ELR (cell line): ENCODE measurements around the gene LIMS1.
"Not testable (repeated sequence)": the region's sequence is repeated elsewhere in the genome, so short reads cannot be mapped to it uniquely, and the experiment has no call there.

Experiments
- DNase-seq: peaks from one replicate; pipeline ENCODE4 v3.0.0-alpha.2; 2015; ENCODE audit warnings: low read depth

LIMS1 gene

DNA sequence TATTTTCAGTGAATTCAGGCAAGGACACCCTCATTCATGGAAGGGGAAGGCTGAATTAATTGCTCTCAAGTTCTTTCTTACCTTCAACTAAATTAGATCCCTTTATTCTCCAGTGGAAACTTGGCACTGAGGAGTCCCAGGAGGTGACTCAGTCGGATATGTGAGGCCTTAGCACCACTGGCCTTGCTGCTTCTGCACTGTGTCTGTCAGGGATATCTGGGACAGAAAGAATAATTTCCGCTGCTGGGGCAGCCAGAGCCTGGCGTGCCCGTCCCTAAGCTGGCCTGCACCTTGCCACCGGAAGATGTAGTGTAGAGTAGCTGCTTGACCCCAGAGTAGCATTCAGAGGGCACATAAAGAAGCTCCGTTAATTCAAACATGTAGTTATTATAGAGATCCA is 53.4 kb downstream of the LIMS1 start:
- peak; percentile 80 for DNase-seq

DNA sequence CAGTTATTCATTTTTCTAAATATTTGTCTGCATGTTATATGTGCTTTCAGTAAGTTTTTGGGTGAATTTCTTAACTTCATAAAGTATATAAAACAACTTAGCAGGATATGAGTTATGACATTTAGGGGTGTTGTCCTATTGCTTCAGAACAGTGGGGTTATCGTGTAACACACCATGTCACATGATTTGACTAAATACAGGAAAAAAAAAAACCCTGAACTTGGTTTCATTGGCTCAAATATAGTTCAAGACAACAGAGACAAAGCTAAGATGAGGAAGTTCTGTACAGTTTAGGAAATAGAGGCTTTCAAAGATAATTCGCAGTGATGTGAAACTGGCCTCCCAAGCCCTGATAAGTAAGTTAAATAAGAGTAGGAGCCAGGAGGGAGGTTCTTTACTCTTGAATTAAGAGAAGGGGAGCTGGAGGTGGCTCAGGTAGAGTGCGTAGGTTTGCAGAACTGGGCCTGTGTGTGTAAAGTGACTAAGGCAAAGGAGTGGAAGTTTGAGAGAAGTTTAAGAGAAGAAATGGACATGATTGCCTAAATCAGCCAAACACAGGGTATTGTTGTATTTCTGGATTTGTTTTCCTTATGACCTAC is 53.9 kb downstream of the LIMS1 start:
- no peak for DNase-seq

DNA sequence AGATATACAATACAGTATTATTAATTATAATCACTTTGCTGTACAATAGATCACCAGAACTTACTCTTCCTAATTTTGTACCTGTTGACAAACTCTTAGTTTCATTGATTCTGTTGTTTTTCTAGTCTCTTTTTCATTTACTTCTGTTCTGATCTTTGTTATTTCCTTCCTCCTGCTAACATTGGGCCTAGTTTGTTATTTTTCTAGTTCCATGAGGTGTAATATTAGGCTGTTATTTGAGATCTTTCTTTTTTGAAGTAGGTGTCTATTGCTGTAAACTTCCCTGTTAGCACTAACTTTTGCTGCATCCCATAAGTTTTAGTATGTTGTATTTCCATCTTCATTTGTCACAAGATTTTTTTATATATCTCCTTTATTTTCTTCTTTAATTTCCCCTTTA is 55.1 kb downstream of the LIMS1 start:
- DNase-seq: no peak

DNA sequence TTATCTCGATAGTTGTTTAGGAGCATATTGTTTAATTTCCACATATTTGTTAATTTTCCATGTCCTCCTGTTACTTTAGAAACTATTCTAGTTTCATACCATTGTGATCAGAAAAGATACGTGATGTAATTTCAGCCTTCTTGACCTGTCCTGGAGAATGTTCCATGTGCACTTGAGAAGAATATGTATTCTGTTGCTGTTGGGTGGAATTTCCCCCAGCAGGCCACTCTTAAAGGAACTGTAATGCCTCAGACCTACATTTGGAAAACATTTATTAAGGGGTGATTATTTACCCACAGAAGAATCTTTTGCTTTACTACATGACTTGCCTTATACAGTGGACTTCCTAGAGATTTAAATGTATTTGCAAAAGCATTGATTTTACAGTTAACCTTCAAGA is 55.5 kb downstream of the LIMS1 start:
- DNase-seq: no peak

DNA sequence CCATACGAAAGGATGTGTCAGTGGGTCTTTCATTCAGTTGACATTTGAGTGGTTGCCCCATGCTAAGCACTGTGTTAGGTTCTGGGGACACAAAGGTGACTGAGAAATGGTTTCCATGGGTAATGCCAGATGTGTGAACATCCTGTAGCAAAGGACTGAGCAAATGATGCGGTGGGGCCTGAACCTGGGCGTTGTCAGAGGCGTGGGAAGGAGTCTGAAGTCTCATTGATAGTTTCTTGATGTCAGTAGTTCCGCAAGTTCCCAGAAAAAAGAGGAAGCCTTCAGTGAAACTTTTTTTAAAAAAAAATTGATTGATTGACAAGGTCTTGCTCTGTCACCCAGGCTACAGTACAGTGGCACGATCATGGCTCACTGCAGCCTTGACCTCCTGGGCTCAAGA is 56.9 kb downstream of the LIMS1 start:
- no peak for DNase-seq

DNA sequence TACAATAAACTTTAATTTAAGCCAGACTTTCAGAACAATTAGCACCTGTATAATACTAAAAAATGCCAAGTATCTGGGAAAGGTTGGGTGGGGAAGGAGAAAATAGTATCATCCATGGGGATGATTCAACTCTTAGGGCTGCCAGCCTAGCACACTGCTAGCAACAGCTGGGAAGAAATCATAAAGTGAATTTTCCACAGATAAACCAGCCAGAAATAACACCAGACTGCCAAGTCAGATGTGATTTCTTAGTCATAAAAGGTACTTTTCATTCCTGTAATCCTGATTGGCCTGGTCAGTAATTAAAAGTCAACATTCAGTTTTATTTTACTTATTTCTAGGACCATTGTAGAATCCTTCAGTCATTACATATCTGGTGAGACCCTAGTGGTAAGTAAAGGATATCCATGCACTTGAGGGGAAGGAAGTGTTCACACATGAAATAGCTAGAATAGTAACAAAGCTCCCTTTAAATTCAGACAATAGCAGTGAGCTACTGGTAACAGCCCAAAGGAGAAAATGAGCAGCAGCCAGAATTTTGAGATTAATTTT is 59.4 kb downstream of the LIMS1 start:
- DNase-seq: peak; percentile 69

DNA sequence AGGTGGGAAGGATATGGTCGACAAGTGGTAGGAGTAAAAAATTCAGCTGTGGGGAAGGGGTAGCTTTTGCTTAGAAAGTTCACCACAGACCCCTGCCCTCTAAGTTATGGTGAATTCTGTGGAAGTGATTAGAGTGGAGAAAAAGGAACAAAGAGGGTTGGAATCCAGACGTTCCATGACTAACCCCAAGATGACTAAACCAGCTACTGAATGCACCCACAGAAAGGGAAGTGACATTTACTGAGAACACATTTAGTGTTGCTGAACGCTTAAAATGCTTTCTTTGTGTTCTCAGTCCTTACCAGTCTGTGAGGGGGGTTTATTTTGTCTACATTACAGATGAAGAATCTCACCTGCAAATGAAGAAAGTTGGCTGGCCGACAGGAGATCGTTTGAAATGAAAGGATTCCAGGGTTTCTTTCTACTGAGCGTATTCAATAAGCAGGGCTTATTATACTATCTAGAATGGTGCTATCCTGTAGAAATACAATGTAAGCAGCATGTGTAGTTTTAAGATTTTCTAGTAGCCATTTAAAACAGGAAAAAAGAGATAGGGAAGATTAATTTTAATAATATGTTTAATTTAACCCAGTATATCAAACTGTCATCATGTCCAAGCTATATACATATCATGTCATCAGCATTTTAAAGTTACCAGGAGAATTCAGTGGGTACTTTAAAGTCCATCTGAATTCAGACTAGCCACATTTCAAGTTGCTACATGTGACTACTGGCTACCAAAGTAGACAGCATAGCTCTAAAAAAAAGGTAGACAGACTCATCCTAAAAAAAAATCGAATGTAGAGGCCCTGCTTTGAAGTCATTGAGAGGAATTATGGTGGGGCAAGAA is 60.1 kb downstream of the LIMS1 start:
- peak; percentile 93 for DNase-seq

DNA sequence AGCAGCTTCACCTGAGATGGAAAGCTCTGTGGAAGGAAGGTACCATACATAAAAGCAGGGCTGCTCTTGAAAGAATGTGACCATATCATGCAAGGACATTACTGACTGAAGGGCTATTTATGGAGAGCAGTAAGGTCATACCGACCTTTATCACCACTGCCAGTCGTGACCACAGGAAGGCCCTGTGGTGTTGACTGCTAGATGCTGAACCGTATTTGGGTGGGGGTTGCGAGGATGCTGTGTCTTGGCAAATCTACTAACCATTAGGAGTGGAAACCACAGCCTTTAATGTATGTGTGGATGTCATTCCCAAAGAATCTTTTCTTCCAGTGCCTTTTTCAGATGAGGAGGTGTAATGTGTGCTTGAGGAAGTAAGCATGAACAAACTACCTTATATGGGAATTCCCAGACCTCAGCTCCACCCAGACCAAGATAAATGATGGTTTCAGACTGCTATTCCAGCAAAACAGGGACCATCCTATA is 60.8 kb downstream of the LIMS1 start:
- peak; percentile 95 for DNase-seq

DNA sequence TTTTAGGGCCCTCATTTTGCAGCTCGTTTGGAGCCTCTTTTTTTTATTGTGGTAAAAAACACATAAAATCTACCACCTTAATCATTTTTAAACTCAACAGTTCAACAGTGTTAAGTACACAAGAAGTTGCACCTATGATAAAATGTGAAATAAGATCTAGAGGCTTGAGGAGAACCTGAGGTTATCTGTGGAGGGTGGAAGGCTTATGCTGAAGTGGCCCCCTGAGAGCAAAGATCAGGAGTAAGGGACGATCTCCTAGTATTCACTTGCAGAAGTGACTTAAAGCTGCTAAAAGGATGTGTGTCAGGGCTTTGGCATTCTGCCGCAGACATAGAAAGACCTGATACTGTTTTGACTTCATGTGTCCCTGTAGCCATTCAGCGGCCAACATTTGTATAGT is 61.5 kb downstream of the LIMS1 start:
- peak; percentile 58 for DNase-seq

DNA sequence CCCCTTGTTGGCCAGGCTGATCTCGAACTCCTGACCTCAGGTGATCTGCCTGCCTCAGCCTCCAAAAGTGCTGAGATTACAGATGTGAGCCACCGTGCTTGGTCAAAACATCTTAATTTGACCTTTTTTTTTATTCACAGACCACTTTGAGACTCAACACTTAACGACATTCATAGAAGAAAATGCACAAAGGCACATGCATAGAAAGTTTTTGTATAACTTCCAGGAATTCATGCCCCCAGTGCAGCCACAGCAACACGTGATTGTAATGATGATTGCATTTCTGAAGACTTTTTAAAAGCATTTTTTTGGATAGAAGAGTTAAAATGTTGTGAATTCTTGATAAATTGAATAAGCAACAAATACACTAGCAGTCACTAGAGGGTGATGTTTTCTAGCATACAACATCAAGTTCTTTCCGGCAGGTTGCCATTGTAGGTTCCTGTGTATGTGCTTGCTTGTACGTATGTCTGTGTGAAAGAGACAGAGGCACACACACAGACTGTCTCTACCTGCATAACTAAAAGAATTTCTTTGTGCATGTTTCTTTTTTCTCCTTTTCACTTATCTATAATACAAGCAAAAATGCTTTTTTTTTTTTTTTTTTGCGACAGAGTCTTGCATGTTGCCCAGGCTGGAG is 63.0 kb downstream of the LIMS1 start:
- peak; percentile 61 for DNase-seq

DNA sequence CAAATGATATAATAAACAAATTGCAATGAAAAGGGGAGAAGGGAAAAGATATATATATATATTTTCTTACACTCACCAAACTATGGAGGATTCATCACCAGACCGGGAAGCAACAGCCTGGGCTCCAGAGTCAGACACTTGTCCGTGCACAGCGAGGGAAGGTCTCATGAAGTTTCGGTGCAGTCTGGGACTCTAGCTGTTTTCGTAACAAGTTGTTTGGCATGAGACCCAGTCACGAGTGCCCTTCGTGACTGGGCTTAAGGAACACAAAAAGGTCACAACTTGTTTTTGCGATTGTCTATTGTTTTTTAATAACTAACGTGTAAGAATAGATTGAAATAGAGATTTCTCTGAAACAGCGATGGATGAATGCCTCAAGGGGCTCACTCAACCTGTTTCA is 66.9 kb downstream of the LIMS1 start:
- DNase-seq: not testable (repeated sequence)

DNA sequence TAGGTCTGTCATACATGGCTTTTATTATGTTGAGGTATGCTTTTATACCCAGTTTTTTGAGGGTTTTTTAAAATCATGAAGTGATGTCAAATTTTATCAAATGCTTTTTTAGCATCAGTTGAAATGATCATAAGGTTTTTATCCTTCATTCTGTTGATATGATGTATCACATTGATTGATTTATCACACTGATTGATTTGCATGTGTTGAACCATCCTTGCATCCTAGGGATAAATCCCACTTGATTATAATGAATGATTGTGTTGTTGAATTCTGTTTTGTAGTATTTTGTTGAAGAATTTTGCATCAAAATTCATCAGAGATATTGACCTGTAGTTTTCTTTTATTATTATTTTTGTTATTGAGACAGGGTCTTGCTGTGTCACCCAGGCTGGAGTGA is 68.2 kb downstream of the LIMS1 start:
- no peak for DNase-seq

DNA sequence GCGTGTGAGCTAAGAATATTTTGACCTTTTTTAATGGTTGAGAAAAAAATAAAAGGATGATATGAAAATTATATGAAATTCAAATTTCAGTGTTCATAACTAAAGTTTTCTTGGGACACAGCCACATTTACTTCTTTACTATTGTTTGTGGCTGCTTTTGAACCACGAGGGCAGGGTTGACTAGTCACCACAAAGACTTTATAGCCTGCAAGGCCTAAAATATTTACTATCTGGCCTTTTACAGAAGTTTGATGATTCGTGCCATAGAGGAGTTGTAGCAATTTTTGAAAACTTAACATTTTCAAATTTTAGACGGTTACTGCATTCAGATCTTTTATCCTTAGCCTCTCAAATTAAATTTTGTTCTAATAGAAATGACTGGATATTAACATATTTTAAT is 69.9 kb downstream of the LIMS1 start:
- DNase-seq: peak; percentile 32

DNA sequence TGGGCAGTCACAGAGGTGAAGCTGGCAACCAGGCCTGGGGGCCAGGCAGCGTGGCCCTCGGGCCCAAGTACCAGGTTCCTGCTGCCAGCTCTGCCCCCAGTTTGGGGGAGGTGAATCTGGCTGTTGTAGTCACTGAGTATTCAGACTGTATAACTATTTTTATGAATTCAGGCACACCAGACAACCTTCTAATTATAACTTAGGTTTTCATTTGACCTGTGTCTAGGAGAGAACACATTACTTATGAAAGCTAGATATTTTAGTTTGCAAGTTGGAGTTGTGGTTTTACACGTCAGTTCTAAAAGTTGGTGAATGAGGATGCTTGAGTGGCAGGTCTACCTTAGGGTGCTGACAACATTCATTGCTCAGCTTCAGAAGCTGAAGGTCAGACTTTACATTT is 71.7 kb downstream of the LIMS1 start:
- DNase-seq: no peak

DNA sequence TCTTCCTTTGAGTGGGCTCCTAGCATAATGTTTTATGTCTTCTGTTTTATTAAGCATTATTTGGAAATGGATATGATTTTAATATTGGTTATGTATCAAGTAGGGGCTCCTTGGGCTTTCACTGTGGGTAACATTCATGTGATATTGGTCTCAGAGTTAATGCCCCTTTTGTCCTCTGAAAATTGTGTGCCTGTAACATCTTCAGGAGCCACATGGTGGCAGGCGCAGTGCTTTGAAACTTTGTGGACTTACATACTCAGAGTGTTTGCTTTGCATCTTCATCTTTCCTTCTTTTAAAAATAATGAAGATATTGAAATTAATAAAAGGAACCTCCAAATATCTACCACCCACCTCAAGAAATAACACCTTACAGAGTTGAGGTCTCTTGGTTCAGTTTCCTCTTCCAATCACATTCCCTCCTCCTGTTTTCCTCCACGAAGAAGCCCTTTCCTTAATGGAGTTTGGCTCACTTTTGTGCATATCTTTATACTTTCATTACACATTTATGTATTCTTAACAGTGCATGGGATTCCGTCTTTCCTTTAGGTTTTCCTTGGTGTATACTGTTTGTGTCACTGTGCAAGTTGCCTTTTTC is 73.5 kb downstream of the LIMS1 start:
- peak; percentile 56 for DNase-seq

DNA sequence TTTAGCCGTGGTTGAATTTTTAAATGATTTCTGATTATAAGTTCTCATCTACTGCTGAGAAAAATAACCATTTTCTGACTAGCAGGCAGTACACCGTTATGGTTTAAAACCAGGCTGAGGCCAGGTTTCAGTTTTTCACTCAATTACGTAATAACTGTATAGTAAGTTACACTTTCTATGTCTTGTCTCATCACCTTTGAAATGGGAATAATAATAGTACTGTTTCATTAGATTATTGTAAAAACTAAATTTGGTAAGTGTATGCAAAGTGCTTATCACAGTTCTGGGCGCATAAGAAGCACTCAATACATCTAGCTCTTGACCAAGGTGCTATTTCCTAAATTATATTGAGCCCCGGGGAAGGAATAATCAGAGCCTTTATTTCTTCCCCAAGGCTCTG is 76.8 kb downstream of the LIMS1 start:
- DNase-seq: no peak

DNA sequence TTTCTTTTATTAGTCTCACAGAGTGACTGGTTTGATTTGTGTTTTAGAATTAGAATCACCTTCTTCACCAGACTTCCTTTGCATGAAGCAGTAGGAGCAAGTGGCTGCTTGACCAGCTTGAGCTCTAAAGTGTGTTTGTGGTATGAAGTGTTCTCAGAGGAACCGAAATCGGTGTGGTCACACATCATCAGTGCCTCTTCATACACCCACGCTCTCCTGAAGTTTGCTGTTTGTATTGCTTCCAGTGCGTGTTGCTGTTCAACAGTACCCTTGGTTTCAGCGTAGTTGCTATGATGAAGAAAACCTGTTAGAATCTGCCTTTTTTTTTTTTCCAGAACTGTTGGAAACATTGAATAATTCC is 77.9 kb downstream of the LIMS1 start:
- no peak for DNase-seq

DNA sequence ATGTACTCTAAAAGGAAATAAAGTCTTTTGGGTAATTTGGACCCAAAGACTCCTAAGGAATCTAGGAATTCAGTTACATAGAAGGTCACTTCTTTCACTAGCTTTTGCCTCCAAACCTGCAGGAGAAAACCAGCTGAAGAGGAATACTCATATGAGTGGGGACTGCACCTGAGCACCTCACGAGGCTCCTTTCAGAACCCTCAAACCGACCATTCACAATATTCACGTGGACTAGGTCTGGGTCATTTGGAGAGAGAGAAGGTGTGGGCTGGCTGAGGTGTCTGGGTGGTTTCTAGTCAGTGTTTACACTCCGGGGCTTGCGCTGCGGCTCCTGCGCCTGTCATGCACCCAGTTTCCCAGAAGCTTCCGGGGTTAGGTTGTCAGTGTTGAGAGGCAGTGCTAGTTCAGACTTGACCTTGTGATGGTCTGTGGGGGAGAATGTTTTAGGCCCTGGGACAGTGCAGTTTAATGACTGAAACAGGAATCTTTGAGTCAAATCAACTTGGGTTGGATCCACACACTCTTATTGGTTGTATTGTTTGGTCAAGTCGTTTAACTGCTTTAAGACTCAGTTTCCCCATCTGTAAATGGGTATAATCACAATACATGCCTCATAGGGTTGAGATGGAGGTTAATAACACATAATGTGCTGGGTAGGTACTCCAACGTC is 78.4 kb downstream of the LIMS1 start:
- DNase-seq: no peak

DNA sequence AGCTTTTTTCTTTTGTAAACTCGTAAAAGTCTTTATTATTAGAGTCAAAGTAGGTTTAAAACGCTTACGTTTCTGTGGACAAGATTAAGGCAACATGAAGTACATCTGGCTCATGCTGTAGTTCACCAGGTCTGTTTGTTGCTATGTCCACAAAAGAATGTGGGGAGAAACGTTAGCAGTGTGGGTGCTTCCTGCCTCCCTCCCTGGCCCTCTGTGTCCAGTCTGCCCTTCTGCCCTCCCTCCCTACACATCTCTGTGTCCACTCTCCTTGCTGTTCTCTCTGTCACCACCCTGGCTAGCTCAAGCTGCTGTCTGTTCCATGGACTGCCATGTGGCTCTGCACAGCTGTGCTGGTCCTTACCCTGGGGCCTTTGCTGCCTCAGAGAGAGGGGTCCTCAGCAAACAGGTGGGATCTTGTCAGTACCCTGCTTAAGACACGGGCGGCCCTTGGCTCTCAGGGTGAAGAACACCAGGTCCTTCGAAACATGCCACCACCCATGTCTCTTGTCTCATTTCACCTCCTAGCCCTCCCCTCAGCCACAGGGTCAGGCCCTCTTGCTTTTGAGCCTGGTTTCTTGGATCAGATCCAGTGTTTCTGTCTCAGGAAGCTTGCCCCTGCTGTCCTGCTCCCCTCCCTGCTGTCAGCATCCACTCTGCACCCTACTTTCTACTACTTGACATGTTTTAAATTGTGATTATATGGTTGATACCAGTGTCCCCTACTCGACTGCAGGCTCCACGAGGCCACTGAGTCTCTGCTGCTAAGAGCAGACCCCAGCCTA is 79.2 kb downstream of the LIMS1 start:
- DNase-seq: no peak

DNA sequence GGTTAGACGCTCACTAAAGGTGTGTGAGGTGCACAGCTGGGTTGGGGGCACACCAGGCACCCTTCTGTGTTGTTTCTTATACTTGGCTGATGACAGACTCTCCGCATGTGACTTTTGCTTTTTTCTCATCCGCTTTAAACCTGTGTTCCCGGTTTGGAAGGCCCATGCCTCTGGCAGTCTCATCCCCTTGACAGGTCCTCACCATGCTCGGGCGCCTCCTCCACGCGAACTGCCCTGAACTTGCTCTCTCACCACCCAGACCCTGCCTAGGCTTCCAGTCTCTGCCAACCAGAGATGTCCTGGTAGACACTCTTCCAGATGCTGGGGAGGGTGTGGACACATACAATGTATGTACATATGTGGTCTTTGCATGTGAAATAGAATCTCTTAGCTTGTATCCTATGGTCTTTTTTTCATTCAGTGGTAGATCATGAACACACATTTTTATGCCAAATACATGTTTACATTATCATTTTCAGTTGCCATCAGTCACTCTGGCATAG is 79.8 kb downstream of the LIMS1 start:
- DNase-seq: no peak

DNA sequence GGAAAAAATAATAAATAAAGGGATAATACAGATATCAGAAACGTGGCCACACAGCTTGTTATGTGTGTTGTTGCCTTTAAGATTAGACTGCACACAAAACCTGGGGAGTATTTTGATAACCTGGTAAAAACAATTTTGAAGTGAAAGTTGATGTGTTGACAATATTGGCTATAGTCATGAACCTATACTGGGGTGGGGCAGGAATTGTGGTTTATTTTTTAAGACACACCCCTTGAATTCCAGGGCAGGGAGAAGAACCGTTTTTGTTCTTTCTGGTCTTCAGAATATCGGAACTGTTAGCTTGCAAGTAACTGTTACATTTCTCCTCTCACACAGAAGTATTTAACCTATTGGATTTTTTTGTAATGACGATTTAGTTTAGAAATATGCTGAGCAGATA is 80.4 kb downstream of the LIMS1 start:
- no peak for DNase-seq
